H1 (cell line): Measurements from ENCODE around the gene HFE. TPM values are rescaled to one million over a fixed set of nuclear protein-coding genes. Genes with fewer than 3 reads are reported as not detected.

ENCODE experiments used
- CTCF ChIA-PET: fragments of 300-600 bp; sonication (Branson Sonifier 250); formaldehyde crosslinking; loops from one replicate; lab custom pipeline; 2021; ENCODE audit not compliant: partially characterized antibody; lab: Charles Lee
- POLR2A ChIA-PET: fragments of 300-600 bp; sonication (Branson Sonifier 250); formaldehyde crosslinking; loops from one replicate; lab custom pipeline; 2021; ENCODE audit warnings: inconsistent platforms; ENCODE audit not compliant: partially characterized antibody; lab: Charles Lee
- DNase-seq, 2 experiments: peaks; one replicate each; pipeline versions ENCODE4 v3.0.0 to v3.0.0-alpha.2; 2010 to 2022; ENCODE audit warnings: low spot score in 2 of 2, low read depth in 1 of 2, mixed read lengths in 1 of 2
- FAIRE-seq: peaks from 2 replicates; lab custom pipeline; 2011; peaks lifted over from hg19 to GRCh38; lab: Jason Lieb, UNC
- H2AFZ ChIP-seq: 2 replicates; pipeline ENCODE4 v1.8.1; 2012; ENCODE audit warnings: low read length, inconsistent platforms
- H2AK5ac ChIP-seq: 2 replicates; pipeline ENCODE4 v1.6.1; 2013; ENCODE audit warnings: low read depth, low read length
- H2BK120ac ChIP-seq: replicated peaks from 2 replicates; pipeline ENCODE3; 2013; ENCODE audit warnings: low read depth, low read length, inconsistent platforms
- H2BK12ac ChIP-seq: 2 replicates; pipeline ENCODE4 v1.6.1; 2013; ENCODE audit warnings: low read depth, low read length
- H2BK15ac ChIP-seq: 2 replicates; pipeline ENCODE4 v1.6.1; 2013; ENCODE audit warnings: low read length
- H2BK20ac ChIP-seq: 2 replicates; pipeline ENCODE4 v1.6.1; 2013; ENCODE audit warnings: low read length
- H2BK5ac ChIP-seq: 2 replicates; pipeline ENCODE4 v1.6.1; 2013; ENCODE audit warnings: low read depth, low read length
- H3K14ac ChIP-seq: 2 replicates; pipeline ENCODE4 v1.6.1; 2013; ENCODE audit warnings: inconsistent platforms; ENCODE audit not compliant: insufficient read length
- H3K18ac ChIP-seq: 2 replicates; pipeline ENCODE4 v1.6.1; 2013; ENCODE audit warnings: low read length; ENCODE audit errors: extremely low read depth
- H3K23ac ChIP-seq: 2 replicates; pipeline ENCODE4 v1.6.1; 2013; ENCODE audit warnings: inconsistent platforms; ENCODE audit not compliant: insufficient read length
- H3K23me2 ChIP-seq: 2 replicates; pipeline ENCODE4 v1.6.1; 2013; ENCODE audit warnings: low read depth, low read length
- H3K27ac ChIP-seq: 2 replicates; pipeline ENCODE4 v1.6.1; 2011; ENCODE audit warnings: low read depth, low read length, inconsistent platforms
- H3K27me3 ChIP-seq, 4 experiments: replicated peaks in 1 of 4; 1 replicate in 1 of 4; 2 replicates in 3 of 4; pipeline versions ENCODE4 v1.6.1 to v1.8.1; 2011 to 2013; ENCODE audit warnings: low read length in 3 of 4, mild to moderate bottlenecking in 3 of 4, inconsistent platforms in 2 of 4, mixed read lengths in 2 of 4, moderate library complexity in 1 of 4; ENCODE audit not compliant: control insufficient read depth in 3 of 4, insufficient read depth in 3 of 4; ENCODE audit errors: extremely low read depth in 1 of 4
- H3K36me3 ChIP-seq, 4 experiments: 2 replicates each; pipeline versions ENCODE4 v1.6.1 to v1.8.1; 2011 to 2013; ENCODE audit warnings: mild to moderate bottlenecking in 4 of 4, low read length in 3 of 4, moderate library complexity in 2 of 4, control low read depth in 1 of 4, inconsistent platforms in 1 of 4; ENCODE audit not compliant: insufficient read depth in 4 of 4, control insufficient read depth in 2 of 4
- H3K4ac ChIP-seq: replicated peaks from 2 replicates; pipeline ENCODE3; 2013; ENCODE audit warnings: low read length, low read depth, mixed read lengths, inconsistent platforms; ENCODE audit not compliant: insufficient read length
- H3K4me1 ChIP-seq, 4 experiments: replicated peaks in 1 of 4; 1 replicate in 1 of 4; 2 replicates in 3 of 4; pipeline versions ENCODE4 v1.6.1 to v1.8.1; 2011 to 2013; ENCODE audit warnings: low read length in 3 of 4, inconsistent platforms in 2 of 4, mixed read lengths in 1 of 4; ENCODE audit not compliant: insufficient read depth in 4 of 4, control insufficient read depth in 3 of 4
- H3K4me2 ChIP-seq, 2 experiments: 2 replicates each; pipeline versions ENCODE4 v1.6.1 to v1.8.1; 2011 to 2013; ENCODE audit warnings: low read depth in 2 of 2, low read length in 2 of 2, control low read depth in 1 of 2, inconsistent platforms in 1 of 2, mild to moderate bottlenecking in 1 of 2; ENCODE audit not compliant: insufficient read depth in 1 of 2
- H3K4me3 ChIP-seq, 4 experiments: fragments of 200-600, 300-600 bp in 1 of 4; sonication (generic), shearing (Covaris generic), sonication (Bioruptor Twin) in 1 of 4; 2 replicates each; pipeline versions ENCODE4 v1.5.1 to v1.8.1; 2011 to 2016; ENCODE audit warnings: low read length in 4 of 4, low read depth in 3 of 4, control low read depth in 2 of 4, inconsistent platforms in 2 of 4, mild to moderate bottlenecking in 2 of 4, mixed read lengths in 1 of 4, moderate library complexity in 1 of 4; ENCODE audit not compliant: insufficient read depth in 2 of 4; ENCODE audit errors: extremely low read depth in 1 of 4
- H3K56ac ChIP-seq: replicated peaks from 2 replicates; pipeline ENCODE3; 2013; ENCODE audit warnings: low read depth, mild to moderate bottlenecking, mixed read lengths, low read length, inconsistent platforms; ENCODE audit not compliant: insufficient read length
- H3K79me1 ChIP-seq: 2 replicates; pipeline ENCODE4 v1.6.1; 2013; ENCODE audit warnings: low read depth, low read length, control low read depth
- H3K79me2 ChIP-seq, 2 experiments: 2 replicates each; pipeline versions ENCODE4 v1.6.1 to v1.8.1; 2012 to 2013; ENCODE audit warnings: low read length in 2 of 2, mild to moderate bottlenecking in 2 of 2, inconsistent platforms in 1 of 2; ENCODE audit not compliant: insufficient read depth in 2 of 2, control insufficient read depth in 1 of 2
- H3K9ac ChIP-seq, 4 experiments: replicated peaks in 1 of 4; 1 replicate in 1 of 4; 2 replicates in 3 of 4; pipeline versions ENCODE4 v1.6.1 to v1.8.1; 2011 to 2013; ENCODE audit warnings: low read depth in 3 of 4, low read length in 3 of 4, control low read depth in 2 of 4, mild to moderate bottlenecking in 2 of 4, moderate library complexity in 2 of 4, inconsistent platforms in 1 of 4; ENCODE audit errors: extremely low read depth in 1 of 4
- H3K9me3 ChIP-seq, 2 experiments: 2 replicates each; pipeline versions ENCODE4 v1.6.1 to v1.8.1; 2012 to 2013; ENCODE audit warnings: mild to moderate bottlenecking in 2 of 2, moderate library complexity in 2 of 2, control low read depth in 1 of 2, inconsistent platforms in 1 of 2, low read depth in 1 of 2, low read length in 1 of 2, mixed read lengths in 1 of 2; ENCODE audit not compliant: insufficient read depth in 2 of 2
- H4K20me1 ChIP-seq, 2 experiments: replicated peaks in 1 of 2; 2 replicates each; pipeline versions ENCODE3 to v1.8.1; 2011 to 2013; ENCODE audit warnings: inconsistent platforms in 2 of 2, low read length in 2 of 2, mild to moderate bottlenecking in 1 of 2; ENCODE audit not compliant: insufficient read depth in 2 of 2, control insufficient read depth in 1 of 2
- H4K5ac ChIP-seq: 2 replicates; pipeline ENCODE4 v1.6.1; 2013; ENCODE audit warnings: low read length, low read depth, mixed read lengths, inconsistent platforms; ENCODE audit not compliant: insufficient read length
- H4K8ac ChIP-seq: 2 replicates; pipeline ENCODE4 v1.8.0; 2013; ENCODE audit warnings: mild to moderate bottlenecking, moderate library complexity, low read length, inconsistent platforms; ENCODE audit not compliant: insufficient read depth; ENCODE audit errors: extremely low read depth
- H4K91ac ChIP-seq: replicated peaks from 2 replicates; pipeline ENCODE3; 2013; ENCODE audit warnings: low read length, mixed read lengths, inconsistent platforms; ENCODE audit not compliant: insufficient read length
- WGBS, 2 experiments: shearing (Covaris generic) in 1 of 2; methylation state at CpG; one replicate each; pipeline versions ENCODE4 v1.1.6 to v1.1.7; 2013 to 2015; ENCODE audit warnings: low lambda C conversion rate in 2 of 2, mixed read lengths in 2 of 2, inconsistent platforms in 1 of 2, low coverage in 1 of 2, missing lambda C conversion rate in 1 of 2; ENCODE audit not compliant: insufficient replicate concordance in 2 of 2, insufficient coverage in 1 of 2, insufficient read length in 1 of 2; ENCODE audit errors: extremely low coverage in 1 of 2, missing lambda C conversion rate in 1 of 2; 5-methylcytosine and 5-hydroxymethylcytosine counted together
- polyA plus RNA-seq, 7 experiments: library from polyadenylated mRNA; depleted of rRNA in 3 of 7; stranded (reverse) in 5 of 7; unstranded in 2 of 7; fragments of >200 nt in 5 of 7; fragments of 200-250 nt in 2 of 7; gene quantifications; 1 replicate in 5 of 7; 2 replicates in 1 of 7; 4 replicates in 1 of 7; pipeline versions ENCODE4 v1.2.1 to v1.2.3, GENCODE V29; 2011 to 2013; ENCODE audit warnings: missing spikeins in 2 of 7, mixed read lengths in 2 of 7
- total RNA-seq: library from RNA; stranded (reverse); fragmentation: NEBNext Ultra II Directional; extraction: Animal tissue kit (Norgen Biotek cat#: 25700); gene quantifications from 2 replicates; pipeline ENCODE4 v1.2.1, GENCODE V29; 2021
- TF ChIP-seq, protein P1 (sequence below): IDR thresholded peaks from 2 replicates; pipeline ENCODE4 v1.6.1; 2011; ENCODE audit warnings: low read length, improper control_type of control experiment

Gene HFE
- total and polyA plus RNA-seq, 2 of the 8 experiments (the other 6 are each of a cell fraction or from before 2014, with no cell fraction given) = 1.6 to 2.0 TPM

DNA sequence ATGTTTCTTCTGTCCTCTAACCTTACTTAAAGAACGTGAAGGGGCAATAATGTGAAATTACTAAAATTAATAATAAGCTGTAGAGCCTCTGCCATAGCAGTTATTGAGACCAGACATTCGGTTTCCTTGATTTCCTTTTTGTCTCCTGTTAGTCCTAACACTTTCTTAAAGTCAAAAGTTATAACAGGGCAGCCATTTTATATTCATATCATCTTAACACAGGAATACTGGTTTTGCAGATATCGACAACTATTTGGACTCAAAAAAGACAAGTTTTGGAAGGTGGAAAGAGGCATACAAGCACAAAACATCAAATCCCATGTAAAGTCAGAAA lies 33.5 kb downstream of the HFE start:
- Histone ChIP-seq H3K9me3 (no peaks in the 10 kb centered on the region), H3K4me1 (peaks cover 1 to 9% (median 4%) of the 10 kb centered on the region in 4 experiments; a peak in 4 of 7 replicates), H2BK20ac (0 out of 2 replicates have a peak overlapping the region, but pooled peaks have one; percentile 41), H3K27me3 (no peaks in the 10 kb centered on the region), H3K27ac (no peak overlapping the region), H3K23me2 (no peaks in the 10 kb centered on the region; the same call in 1 of the 2 replicates), H2AFZ (no peak overlapping the region), H3K23ac (no peak overlapping the region), H3K9ac (no peak overlapping the region), H3K36me3 (no peaks in the 10 kb centered on the region), H3K56ac (no peak overlapping the region), H2BK15ac (no peak overlapping the region), H4K8ac (no peak overlapping the region), H3K14ac (no peak overlapping the region), H3K4me3 (no peak overlapping the region), H2BK12ac (no peak overlapping the region; the same call in 1 of the 2 replicates), H2BK5ac (no peak overlapping the region), H4K20me1 (peaks cover 7 to 12% of the 10 kb centered on the region in 2 experiments), H2BK120ac (peak overlapping the region; percentile 88), H3K79me1 (no peaks in the 10 kb centered on the region), H4K91ac (no peak overlapping the region), H2AK5ac (no peak overlapping the region), H3K79me2 (peaks cover 0 to 17% of the 10 kb centered on the region in 2 experiments; a peak in 3 of 4 replicates), H3K4ac (no peak overlapping the region), H3K18ac (no peak overlapping the region), H4K5ac (no peak overlapping the region), H3K4me2 (no peak overlapping the region)
- CTCF ChIA-PET = no interaction called here
- WGBS, 2 experiments = 79% methylated on average over 3 of the region's 3 CpGs; no CpG with 5 or more reads in 1 of the 2 experiments
- POLR2A ChIA-PET = interaction anchor here (0.6 to 3.2 kb wide), 9 partner anchors 15 to 1687 kb away, joined by 3 to 63 read pairs (median 8); a partner anchor contains a TSS
- TF ChIP-seq, protein P1, sequence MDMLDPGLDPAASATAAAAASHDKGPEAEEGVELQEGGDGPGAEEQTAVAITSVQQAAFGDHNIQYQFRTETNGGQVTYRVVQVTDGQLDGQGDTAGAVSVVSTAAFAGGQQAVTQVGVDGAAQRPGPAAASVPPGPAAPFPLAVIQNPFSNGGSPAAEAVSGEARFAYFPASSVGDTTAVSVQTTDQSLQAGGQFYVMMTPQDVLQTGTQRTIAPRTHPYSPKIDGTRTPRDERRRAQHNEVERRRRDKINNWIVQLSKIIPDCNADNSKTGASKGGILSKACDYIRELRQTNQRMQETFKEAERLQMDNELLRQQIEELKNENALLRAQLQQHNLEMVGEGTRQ = no peak
- FAIRE-seq (no peak), DNase-seq (no peak)
